ENCODE data around the gene SLC39A9. TPM values are rescaled to one million over a fixed set of nuclear protein-coding genes. Genes with fewer than 3 reads are reported as not detected.

Gene SLC39A9
- total and polyA plus RNA-seq, 2 experiments from 2014 or later: 23.7 to 36.8 TPM

DNA sequence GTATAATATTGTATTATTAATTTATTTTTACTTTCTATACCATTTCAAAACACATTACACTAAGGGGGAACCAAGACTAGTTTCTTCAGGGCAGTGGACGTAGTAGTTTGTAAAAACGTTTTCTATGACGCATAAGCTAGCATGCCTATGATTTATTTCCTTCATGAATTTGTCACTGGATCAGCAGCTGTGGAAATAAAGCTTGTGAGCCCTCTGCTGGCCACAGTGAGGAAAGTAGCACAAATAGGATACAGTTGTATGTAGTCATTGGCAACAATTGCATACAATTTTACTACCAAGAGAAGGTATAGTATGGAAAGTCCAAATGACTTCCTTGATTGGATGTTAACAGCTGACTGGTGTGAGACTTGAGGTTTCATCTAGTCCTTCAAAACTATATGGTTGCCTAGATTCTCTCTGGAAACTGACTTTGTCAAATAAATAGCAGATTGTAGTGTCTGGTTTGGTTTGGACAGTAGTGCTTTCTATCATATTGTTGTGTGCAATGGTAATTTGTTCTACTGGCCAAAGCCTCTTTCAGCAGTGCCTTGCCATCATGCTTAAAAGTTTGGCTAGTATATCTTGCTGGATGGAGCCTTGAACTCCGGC lies 61.7 kb downstream of the SLC39A9 start:
- TF ChIP-seq, protein P1, sequence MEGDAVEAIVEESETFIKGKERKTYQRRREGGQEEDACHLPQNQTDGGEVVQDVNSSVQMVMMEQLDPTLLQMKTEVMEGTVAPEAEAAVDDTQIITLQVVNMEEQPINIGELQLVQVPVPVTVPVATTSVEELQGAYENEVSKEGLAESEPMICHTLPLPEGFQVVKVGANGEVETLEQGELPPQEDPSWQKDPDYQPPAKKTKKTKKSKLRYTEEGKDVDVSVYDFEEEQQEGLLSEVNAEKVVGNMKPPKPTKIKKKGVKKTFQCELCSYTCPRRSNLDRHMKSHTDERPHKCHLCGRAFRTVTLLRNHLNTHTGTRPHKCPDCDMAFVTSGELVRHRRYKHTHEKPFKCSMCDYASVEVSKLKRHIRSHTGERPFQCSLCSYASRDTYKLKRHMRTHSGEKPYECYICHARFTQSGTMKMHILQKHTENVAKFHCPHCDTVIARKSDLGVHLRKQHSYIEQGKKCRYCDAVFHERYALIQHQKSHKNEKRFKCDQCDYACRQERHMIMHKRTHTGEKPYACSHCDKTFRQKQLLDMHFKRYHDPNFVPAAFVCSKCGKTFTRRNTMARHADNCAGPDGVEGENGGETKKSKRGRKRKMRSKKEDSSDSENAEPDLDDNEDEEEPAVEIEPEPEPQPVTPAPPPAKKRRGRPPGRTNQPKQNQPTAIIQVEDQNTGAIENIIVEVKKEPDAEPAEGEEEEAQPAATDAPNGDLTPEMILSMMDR (IDR thresholded peaks at IDR 0.05; ENCODE audit: low read depth, low read length): peak; percentile 86
- DNase-seq (ENCODE audit: low read depth in 1 of 2, low spot score in 1 of 2): peak; percentile 64 to 92
- no peaks in the 10 kb centered on the region for H3K9me3 ChIP-seq (ENCODE audit: low read depth)
- no peak overlapping the region for H3K4me3 ChIP-seq
- no peaks in the 10 kb centered on the region for H3K27me3 ChIP-seq
- no peaks in the 10 kb centered on the region for H3K4me1 ChIP-seq (ENCODE audit: low read depth)
- H3K36me3 ChIP-seq: peaks cover 23% of the 10 kb centered on the region
- no peak overlapping the region for H3K27ac ChIP-seq

DNA sequence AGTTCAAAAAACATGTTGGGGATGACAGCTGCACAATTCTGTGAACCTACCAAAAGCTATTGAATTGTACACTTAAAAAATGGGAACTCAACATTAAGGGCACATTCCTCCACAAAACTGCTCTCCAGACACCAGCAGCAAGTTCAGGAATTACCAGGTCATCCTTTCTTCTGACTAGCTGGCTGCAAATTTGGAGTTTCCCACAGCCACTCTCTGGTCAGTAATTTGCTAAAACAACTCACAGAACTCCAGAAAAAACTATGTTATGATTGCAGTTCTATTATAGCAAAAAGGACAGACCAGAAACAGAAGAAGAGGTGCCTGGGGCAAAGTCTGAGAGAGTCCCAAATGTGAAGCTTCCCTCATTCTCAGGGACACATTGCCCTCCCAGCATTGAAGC lies 65.9 kb downstream of the SLC39A9 start:
- Histone ChIP-seq H3K27ac (no peak overlapping the region), H3K36me3 (no peaks in the 10 kb centered on the region), H3K4me3 (no peak overlapping the region), H3K4me1 (ENCODE audit: low read depth) (no peaks in the 10 kb centered on the region), H3K9me3 (ENCODE audit: low read depth) (no peaks in the 10 kb centered on the region), H3K27me3 (no peaks in the 10 kb centered on the region)
- peak in 1 of 2 donors; percentile 12 for DNase-seq (ENCODE audit: low read depth in 1 of 2, low spot score in 1 of 2)
- TF ChIP-seq, protein P1 (IDR thresholded peaks at IDR 0.05; ENCODE audit: low read depth, low read length): no peak

DNA sequence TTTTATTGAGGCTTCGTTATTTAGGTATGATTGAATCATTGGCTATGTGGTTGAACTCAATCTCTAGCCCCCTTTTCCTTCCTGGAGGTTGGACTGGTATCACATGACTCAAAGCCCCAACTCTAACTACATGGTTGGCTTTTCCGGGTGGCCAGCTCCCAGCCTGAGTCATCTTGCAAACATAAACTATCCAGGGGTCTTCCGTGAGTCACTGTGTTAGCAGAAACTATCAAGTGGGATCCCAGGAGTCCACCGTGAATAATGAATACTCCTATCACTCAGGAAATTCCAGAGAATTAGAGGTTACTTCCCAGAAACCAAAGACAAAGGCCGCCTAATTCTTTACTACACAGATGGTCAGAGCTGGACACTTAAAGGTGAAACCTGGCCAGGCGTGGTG lies 66.3 kb downstream of the SLC39A9 start:
- Histone ChIP-seq H3K4me1 (ENCODE audit: low read depth) (no peaks in the 10 kb centered on the region), H3K9me3 (ENCODE audit: low read depth) (no peaks in the 10 kb centered on the region), H3K4me3 (no peak overlapping the region), H3K36me3 (no peaks in the 10 kb centered on the region), H3K27ac (no peak overlapping the region), H3K27me3 (no peaks in the 10 kb centered on the region)
- TF ChIP-seq, protein P1 (IDR thresholded peaks at IDR 0.05; ENCODE audit: low read depth, low read length): no peak
- DNase-seq (ENCODE audit: low read depth in 1 of 2, low spot score in 1 of 2): peak in 1 of 2 donors; percentile 78

DNA sequence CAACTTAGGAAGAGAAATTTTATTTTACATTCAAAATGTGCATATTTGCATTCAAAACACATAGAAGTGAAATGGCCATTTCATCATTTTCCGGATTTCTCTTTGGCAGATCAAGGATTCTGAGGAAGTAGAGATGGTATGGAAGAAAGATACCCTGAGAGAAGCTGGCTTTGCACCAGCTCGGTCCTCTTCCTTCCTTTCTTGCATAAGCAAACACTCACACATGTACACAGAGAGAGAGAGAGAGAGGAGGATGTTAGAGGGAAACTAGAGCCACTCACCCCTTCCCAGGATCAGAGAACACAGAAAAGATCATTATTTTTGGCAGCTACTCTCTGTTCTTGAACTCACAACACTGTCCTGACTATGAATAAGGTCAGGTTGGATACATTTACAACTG lies 70.5 kb downstream of the SLC39A9 start:
- no peaks in the 10 kb centered on the region for H3K36me3 ChIP-seq
- DNase-seq (ENCODE audit: low read depth in 1 of 2, low spot score in 1 of 2): peak in 1 of 2 donors; percentile 24
- H3K9me3 ChIP-seq (ENCODE audit: low read depth): no peaks in the 10 kb centered on the region
- H3K27ac ChIP-seq: no peak overlapping the region
- H3K27me3 ChIP-seq: peaks cover 7% of the 10 kb centered on the region
- TF ChIP-seq, protein P1 (IDR thresholded peaks at IDR 0.05; ENCODE audit: low read depth, low read length): no peak
- no peaks in the 10 kb centered on the region for H3K4me1 ChIP-seq (ENCODE audit: low read depth)
- no peak overlapping the region for H3K4me3 ChIP-seq

DNA sequence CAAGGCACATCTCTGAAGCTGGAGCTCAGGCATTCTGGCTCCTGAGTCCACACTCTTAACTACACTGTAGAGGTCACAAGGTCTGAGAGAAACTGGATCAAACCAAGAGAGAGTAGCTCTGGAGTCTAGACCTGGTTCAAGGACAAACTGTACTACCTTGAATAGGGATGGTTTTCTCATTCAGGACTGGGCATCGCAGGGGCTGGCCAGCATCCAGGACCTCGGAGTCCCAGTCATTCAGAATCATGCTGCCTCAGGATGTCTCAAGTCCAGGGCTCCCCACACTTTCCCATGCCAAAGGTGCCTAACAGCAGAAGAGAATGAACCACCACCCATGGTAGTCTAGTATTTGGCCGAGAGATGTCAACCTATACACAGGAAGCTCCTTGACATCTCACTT lies 72.9 kb downstream of the SLC39A9 start:
- Histone ChIP-seq H3K4me3 (no peak overlapping the region), H3K27me3 (peaks cover 19% of the 10 kb centered on the region), H3K27ac (no peak overlapping the region), H3K4me1 (ENCODE audit: low read depth) (no peaks in the 10 kb centered on the region), H3K9me3 (ENCODE audit: low read depth) (no peaks in the 10 kb centered on the region), H3K36me3 (no peaks in the 10 kb centered on the region)
- TF ChIP-seq, protein P1 (IDR thresholded peaks at IDR 0.05; ENCODE audit: low read depth, low read length): no peak
- DNase-seq (ENCODE audit: low read depth in 1 of 2, low spot score in 1 of 2): no peak

Data from cardiac muscle cell (in vitro differentiated cells and primary cell).